Endothelial cell (in vitro differentiated cells): ENCODE measurements around the gene TMSB10. TPM values are rescaled to one million over a fixed set of nuclear protein-coding genes. Genes with fewer than 3 reads are reported as not detected.
"Not testable (repeated sequence)": the region's sequence is repeated elsewhere in the genome, so short reads cannot be mapped to it uniquely, and the experiment has no call there.

ENCODE experiments used
- DNase-seq: peaks from one replicate; pipeline ENCODE4 v3.0.0; 2021; ENCODE audit warnings: low spot score
- H3K27ac Mint-ChIP-seq: one replicate; pipeline ENCODE4 v1.8.0; 2021; ENCODE audit warnings: mixed read lengths, inconsistent platforms; ENCODE audit not compliant: unreplicated experiment
- H3K27me3 Mint-ChIP-seq: one replicate; pipeline ENCODE4 v1.8.0; 2021; ENCODE audit warnings: mild to moderate bottlenecking, moderate library complexity, mixed read lengths, inconsistent platforms; ENCODE audit not compliant: unreplicated experiment
- H3K36me3 Mint-ChIP-seq: one replicate; pipeline ENCODE4 v1.8.0; 2021; ENCODE audit warnings: mild to moderate bottlenecking, low read depth, mixed read lengths, inconsistent platforms; ENCODE audit not compliant: unreplicated experiment
- H3K4me1 Mint-ChIP-seq: one replicate; pipeline ENCODE4 v1.8.0; 2021; ENCODE audit warnings: mild to moderate bottlenecking, mixed read lengths, inconsistent platforms; ENCODE audit not compliant: unreplicated experiment
- H3K4me3 Mint-ChIP-seq: one replicate; pipeline ENCODE4 v1.8.0; 2021; ENCODE audit warnings: mild to moderate bottlenecking, mixed read lengths, inconsistent platforms; ENCODE audit not compliant: unreplicated experiment
- H3K9me3 Mint-ChIP-seq: one replicate; pipeline ENCODE4 v1.8.0; 2021; ENCODE audit warnings: mixed read lengths, inconsistent platforms; ENCODE audit not compliant: unreplicated experiment
- CTCF ChIP-seq: fragments of 200-600 bp; sonication (generic); IDR thresholded peaks from one replicate; pipeline ENCODE4 v1.5.0; 2021; ENCODE audit warnings: antibody characterized with exemption; ENCODE audit not compliant: unreplicated experiment
- total RNA-seq: library from RNA; stranded (reverse); fragmentation: NEBNext Ultra II Directional; extraction: Animal tissue kit (Norgen Biotek cat#: 25700); gene quantifications from one replicate; pipeline ENCODE4 v1.2.1, GENCODE V29; 2021; ENCODE audit not compliant: unreplicated experiment

TMSB10 gene
- total RNA-seq, 1 donor from 2014 or later: 3,500 TPM

GRCh38 chr2:84940088-84940470 is 34.6 kb downstream of the TMSB10 start:
- DNase-seq: no peak
- peaks cover 3% of the 10 kb centered on the region for H3K27me3 Mint-ChIP-seq
- no peak for TF ChIP-seq CTCF
- H3K4me3 Mint-ChIP-seq: no peak overlapping the region
- H3K9me3 Mint-ChIP-seq: no peaks in the 10 kb centered on the region
- no peaks in the 10 kb centered on the region for H3K4me1 Mint-ChIP-seq
- no peaks in the 10 kb centered on the region for H3K36me3 Mint-ChIP-seq
- no peak overlapping the region for H3K27ac Mint-ChIP-seq

- no peaks in the 10 kb centered on the region for H3K36me3 Mint-ChIP-seq
- H3K27me3 Mint-ChIP-seq: peaks cover 3% of the 10 kb centered on the region
- TF ChIP-seq CTCF: no peak
- no peak for DNase-seq
- H3K4me1 Mint-ChIP-seq: no peaks in the 10 kb centered on the region
- H3K4me3 Mint-ChIP-seq: no peak overlapping the region
- no peak overlapping the region for H3K27ac Mint-ChIP-seq
- H3K9me3 Mint-ChIP-seq: no peaks in the 10 kb centered on the region
Observed at GRCh38 chr2:84940831-84941412, 35.5 kb downstream of the TMSB10 start.

- no peaks in the 10 kb centered on the region for H3K36me3 Mint-ChIP-seq
- no peak for TF ChIP-seq CTCF
- no peak overlapping the region for H3K4me3 Mint-ChIP-seq
- no peaks in the 10 kb centered on the region for H3K9me3 Mint-ChIP-seq
- H3K27me3 Mint-ChIP-seq: peaks cover 3% of the 10 kb centered on the region
- H3K27ac Mint-ChIP-seq: no peak overlapping the region
- H3K4me1 Mint-ChIP-seq: no peaks in the 10 kb centered on the region
- no peak for DNase-seq
Observed at GRCh38 chr2:84942166-84942565, 36.7 kb downstream of the TMSB10 start.

GRCh38 chr2:84942964-84943421 is 37.5 kb downstream of the TMSB10 start:
- Mint-ChIP-seq H3K4me3 (no peak overlapping the region), H3K9me3 (no peaks in the 10 kb centered on the region), H3K36me3 (no peaks in the 10 kb centered on the region), H3K27me3 (peaks cover 3% of the 10 kb centered on the region), H3K4me1 (no peaks in the 10 kb centered on the region), H3K27ac (no peak overlapping the region)
- DNase-seq: no peak
- TF ChIP-seq CTCF: no peak

GRCh38 chr2:84944295-84944909 is 38.9 kb downstream of the TMSB10 start:
- no peak overlapping the region for H3K27ac Mint-ChIP-seq
- H3K27me3 Mint-ChIP-seq: peaks cover 3% of the 10 kb centered on the region
- H3K36me3 Mint-ChIP-seq: no peaks in the 10 kb centered on the region
- no peak for TF ChIP-seq CTCF
- no peaks in the 10 kb centered on the region for H3K4me1 Mint-ChIP-seq
- DNase-seq: no peak
- no peaks in the 10 kb centered on the region for H3K9me3 Mint-ChIP-seq
- H3K4me3 Mint-ChIP-seq: no peak overlapping the region

- DNase-seq, H3K4me3 Mint-ChIP-seq, H3K9me3 Mint-ChIP-seq, H3K27ac Mint-ChIP-seq, H3K4me1 Mint-ChIP-seq, H3K36me3 Mint-ChIP-seq, H3K27me3 Mint-ChIP-seq: not testable (repeated sequence)
Observed at GRCh38 chr2:84945838-84946203, 40.4 kb downstream of the TMSB10 start.
